HCT116 (cell line): ENCODE results near the gene RALGPS1. TPM values are rescaled to one million over a fixed set of nuclear protein-coding genes. Genes with fewer than 3 reads are reported as not detected.

Experiments
- ATAC-seq: fragments of 200-7000 bp; cut with Tn5 transposase; 2 replicates; pipeline ENCODE4 v1.9.1; 2020; ENCODE audit warnings: mild to moderate bottlenecking, moderate library complexity
- BruUV-seq: library from RNA; stranded (reverse); fragments of 400-500 nt; replicated peaks from 2 replicates; lab custom pipeline; 2021; lab: Mats Ljungman, UMichigan
- CTCF ChIA-PET: fragments of 300-600 bp; sonication (Branson Sonifier 250); formaldehyde crosslinking; loops from one replicate; lab custom pipeline; 2021; ENCODE audit warnings: antibody characterized with exemption; lab: Charles Lee
- POLR2A ChIA-PET: fragments of 300-600, 350-600 bp; sonication (Branson Sonifier 250); formaldehyde crosslinking; loops from one replicate; lab custom pipeline; 2021; ENCODE audit warnings: antibody characterized with exemption; lab: Charles Lee
- RAD21 ChIA-PET, 2 experiments: fragments of 300-600 bp; sonication (Branson Sonifier 250); formaldehyde crosslinking; loops; one replicate each; lab custom pipeline; 2023; ENCODE audit warnings: low total read pairs in 2 of 2; ENCODE audit not compliant: uncharacterized antibody in 2 of 2, unreplicated experiment in 2 of 2, low non-redundant PET in 1 of 2; lab: Charles Lee
- DNase-seq: peaks from one replicate; pipeline ENCODE4 v3.0.0-alpha.2; 2010; ENCODE audit warnings: low read depth, low spot score
- H2AFZ ChIP-seq: fragments of 200-600 bp; shearing (Covaris generic), sonication (generic); 2 replicates; pipeline ENCODE4 v1.6.1; 2017; ENCODE audit warnings: low read depth, mixed run types, mixed read lengths, antibody characterized with exemption, low read length; ENCODE audit not compliant: poor library complexity, severe bottlenecking
- H3K27ac ChIP-seq: 2 replicates; pipeline ENCODE4 v1.5.1; 2012; ENCODE audit warnings: low read depth, low read length
- H3K27me3 ChIP-seq: fragments of 200-600 bp; sonication (generic); 2 replicates; pipeline ENCODE4 v1.6.1; 2016; ENCODE audit warnings: mixed run types, low read length, mixed read lengths; ENCODE audit not compliant: insufficient read depth
- H3K36me3 ChIP-seq, 2 experiments: fragments of 200-500 bp in 1 of 2; fragments of 200-600 bp in 1 of 2; sonication (Bioruptor generic) in 1 of 2; sonication (generic) in 1 of 2; 2 replicates each; pipeline versions ENCODE4 v1.5.1 to v1.6.1; 2014 to 2016; ENCODE audit warnings: low read length in 2 of 2, inconsistent platforms in 1 of 2, mixed read lengths in 1 of 2, mixed run types in 1 of 2; ENCODE audit not compliant: insufficient read depth in 2 of 2, control insufficient read depth in 1 of 2
- H3K4me1 ChIP-seq, 2 experiments: fragments of 200-600 bp in 1 of 2; sonication (generic) in 1 of 2; 2 replicates each; pipeline versions ENCODE4 v1.5.1 to v1.6.1; 2012 to 2017; ENCODE audit warnings: low read length in 2 of 2, inconsistent platforms in 1 of 2, mild to moderate bottlenecking in 1 of 2, mixed read lengths in 1 of 2, mixed run types in 1 of 2, moderate library complexity in 1 of 2; ENCODE audit not compliant: insufficient read depth in 2 of 2, control insufficient read depth in 1 of 2
- H3K4me2 ChIP-seq: fragments of 200-600 bp; sonication (generic); 2 replicates; pipeline ENCODE4 v1.6.1; 2017; ENCODE audit warnings: mixed run types, low read length, mixed read lengths
- H3K4me3 ChIP-seq, 2 experiments: fragments of 200-600 bp in 1 of 2; sonication (generic) in 1 of 2; replicated peaks in 1 of 2; 2 replicates each; pipeline ENCODE4 v1.5.1; 2011 to 2016; ENCODE audit warnings: low read length in 2 of 2, control low read depth in 1 of 2, low read depth in 1 of 2, mild to moderate bottlenecking in 1 of 2, mixed read lengths in 1 of 2, mixed run types in 1 of 2
- H3K79me2 ChIP-seq: fragments of 200-600 bp; sonication (generic); 2 replicates; pipeline ENCODE4 v1.6.1; 2017; ENCODE audit warnings: mild to moderate bottlenecking, mixed run types, low read length, moderate library complexity, mixed read lengths; ENCODE audit not compliant: insufficient read depth
- H3K9ac ChIP-seq: fragments of 200-600 bp; sonication (generic); 2 replicates; pipeline ENCODE4 v1.6.1; 2016; ENCODE audit warnings: low read length, mixed read lengths
- H3K9me2 ChIP-seq: fragments of 200-600 bp; sonication (generic), shearing (Covaris generic); 2 replicates; pipeline ENCODE4 v1.6.1; 2017; ENCODE audit warnings: mixed run types, mild to moderate bottlenecking, moderate library complexity; ENCODE audit not compliant: insufficient read depth
- H3K9me3 ChIP-seq, 2 experiments: fragments of 200-500 bp in 1 of 2; fragments of 200-600 bp in 1 of 2; sonication (Bioruptor generic) in 1 of 2; sonication (generic) in 1 of 2; 2 replicates each; pipeline ENCODE4 v1.6.1; 2014 to 2017; ENCODE audit warnings: low read length in 2 of 2, mixed read lengths in 2 of 2, inconsistent platforms in 1 of 2, low read depth in 1 of 2, mild to moderate bottlenecking in 1 of 2, mixed run types in 1 of 2, moderate library complexity in 1 of 2; ENCODE audit not compliant: control insufficient read depth in 1 of 2, insufficient read depth in 1 of 2
- H4K20me1 ChIP-seq: fragments of 200-600 bp; sonication (generic), shearing (Covaris generic); 2 replicates; pipeline ENCODE4 v1.6.1; 2017; ENCODE audit warnings: mixed run types, mild to moderate bottlenecking, moderate library complexity; ENCODE audit not compliant: insufficient read depth
- CEBPB ChIP-seq: IDR thresholded peaks from 2 replicates; pipeline ENCODE4 v1.6.1; 2012; ENCODE audit warnings: low read depth
- EGR1 ChIP-seq: IDR thresholded peaks from 2 replicates; pipeline ENCODE4 v1.6.1; 2012; ENCODE audit warnings: low read depth
- ELF1 ChIP-seq: IDR thresholded peaks from 2 replicates; pipeline ENCODE4 v1.6.1; 2012; ENCODE audit warnings: low read depth, borderline replicate concordance
- EZH2 ChIP-seq: fragments of 200-600 bp; sonication (generic); IDR thresholded peaks from 2 replicates; pipeline ENCODE4 v1.6.1; 2017; ENCODE audit warnings: antibody characterized with exemption, mixed run types
- EZH2phosphoT487 ChIP-seq: fragments of 200-600 bp; IDR thresholded peaks from 2 replicates; pipeline ENCODE4 v1.6.1; 2018; ENCODE audit warnings: antibody characterized with exemption, borderline replicate concordance
- POLR2A ChIP-seq: IDR thresholded peaks from 2 replicates; pipeline ENCODE4 v1.7.0; 2011; ENCODE audit warnings: borderline replicate concordance; ENCODE audit not compliant: insufficient read depth, insufficient read length; ENCODE audit errors: extremely low read depth
- POLR2AphosphoS5 ChIP-seq: IDR thresholded peaks from 2 replicates; pipeline ENCODE4 v1.6.1; 2011; ENCODE audit warnings: mild to moderate bottlenecking, low read depth, low read length, moderate library complexity
- RAD21 ChIP-seq: IDR thresholded peaks from 2 replicates; pipeline ENCODE4 v1.6.1; 2012; ENCODE audit warnings: low read depth, mild to moderate bottlenecking
- SIN3A ChIP-seq: IDR thresholded peaks from 2 replicates; pipeline ENCODE4 v1.6.1; 2012; ENCODE audit warnings: low read depth
- TCF7L2 ChIP-seq: IDR thresholded peaks from 2 replicates; pipeline ENCODE4 v1.7.0; 2011; ENCODE audit warnings: borderline replicate concordance, inconsistent platforms; ENCODE audit not compliant: insufficient read depth, insufficient read length; ENCODE audit errors: extremely low read depth
- YY1 ChIP-seq: IDR thresholded peaks from 2 replicates; pipeline ENCODE4 v1.6.1; 2011; ENCODE audit warnings: low read length, low read depth, moderate library complexity, mild to moderate bottlenecking; ENCODE audit not compliant: insufficient replicate concordance; ENCODE audit errors: extremely low read depth
- ZFX ChIP-seq: fragments of 450-650 bp; IDR thresholded peaks from 2 replicates; pipeline ENCODE4 v1.6.1; 2017
- ZNF274 ChIP-seq: fragments of 200-500 bp; sonication (Bioruptor generic); IDR thresholded peaks from 2 replicates; pipeline ENCODE4 v1.6.1; 2014; ENCODE audit warnings: mild to moderate bottlenecking, low read depth, low read length, inconsistent platforms
- intact Hi-C: fragments of 100-400 bp; cut with micrococcal nuclease; formaldehyde crosslinking; loops from 2 replicates; pipeline ENCODE4 v1.10.0; 2022
- total RNA-seq: library from RNA; stranded (reverse); gene quantifications from one replicate; pipeline ENCODE4 v1.2.1, GENCODE V29; 2021; ENCODE audit not compliant: unreplicated experiment
- TF ChIP-seq, protein P1 (sequence below): IDR thresholded peaks from 2 replicates; pipeline ENCODE4 v1.6.1; 2012
- TF ChIP-seq, protein P2 (sequence below): IDR thresholded peaks from 2 replicates; pipeline ENCODE4 v1.6.1; 2011; ENCODE audit warnings: mild to moderate bottlenecking, low read length, moderate library complexity; ENCODE audit not compliant: insufficient replicate concordance; ENCODE audit errors: extremely low read depth

RALGPS1 gene
- total RNA-seq, 1 experiment from 2014 or later, result 7.6 TPM

DNA sequence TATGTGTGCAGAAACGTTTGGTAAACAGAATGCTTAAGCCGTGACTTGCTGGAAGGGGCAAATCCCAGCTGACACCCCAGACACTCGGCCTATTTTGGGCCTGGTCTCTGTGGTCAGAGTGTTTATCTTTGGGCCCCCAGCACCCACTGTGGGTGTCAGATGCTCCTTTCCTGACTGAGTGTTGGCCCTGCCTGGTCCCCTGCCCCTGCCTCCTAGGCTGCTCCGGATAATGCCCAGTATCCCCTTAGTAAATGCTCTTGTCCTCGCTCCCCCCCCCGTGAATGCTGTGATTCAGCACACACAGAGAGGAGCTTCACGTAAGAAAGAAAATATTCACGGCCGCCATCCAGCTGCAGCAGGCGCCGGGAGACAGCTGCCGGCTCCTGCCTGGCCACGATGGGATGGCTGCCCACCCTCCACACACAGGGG lies 219.2 kb downstream of the RALGPS1 start:
- intact Hi-C loops, result loop anchor here (2.0 kb wide), 1 partner anchor 65 kb away; no protein-coding TSS in a partner anchor
- Histone ChIP-seq H3K9me3 (no peaks in the 10 kb centered on the region), H3K9ac (no peak overlapping the region), H3K36me3 (no peaks in the 10 kb centered on the region), H3K79me2 (no peaks in the 10 kb centered on the region), H3K4me2 (no peak overlapping the region), H3K27me3 (no peaks in the 10 kb centered on the region), H3K9me2 (no peaks in the 10 kb centered on the region), H3K4me3 (no peak overlapping the region), H2AFZ (no peak overlapping the region), H3K27ac (no peak overlapping the region), H4K20me1 (no peaks in the 10 kb centered on the region), H3K4me1 (peaks cover 22 to 31% of the 10 kb centered on the region in 2 experiments)
- DNase-seq (no peak), ATAC-seq (no peak)
- TF ChIP-seq YY1 (no peak), CEBPB (no peak), SIN3A (no peak), ZFX (no peak), EZH2phosphoT487 (no peak), ELF1 (no peak), ZNF274 (no peak), EGR1 (no peak), RAD21 (no peak)
- TF ChIP-seq, protein P1, sequence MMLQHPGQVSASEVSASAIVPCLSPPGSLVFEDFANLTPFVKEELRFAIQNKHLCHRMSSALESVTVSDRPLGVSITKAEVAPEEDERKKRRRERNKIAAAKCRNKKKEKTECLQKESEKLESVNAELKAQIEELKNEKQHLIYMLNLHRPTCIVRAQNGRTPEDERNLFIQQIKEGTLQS, result no peak
- ChIA-PET POLR2A (no interaction called here), RAD21 (no interaction called here), CTCF (no interaction called here)
- no TSS peak for BruUV-seq

DNA sequence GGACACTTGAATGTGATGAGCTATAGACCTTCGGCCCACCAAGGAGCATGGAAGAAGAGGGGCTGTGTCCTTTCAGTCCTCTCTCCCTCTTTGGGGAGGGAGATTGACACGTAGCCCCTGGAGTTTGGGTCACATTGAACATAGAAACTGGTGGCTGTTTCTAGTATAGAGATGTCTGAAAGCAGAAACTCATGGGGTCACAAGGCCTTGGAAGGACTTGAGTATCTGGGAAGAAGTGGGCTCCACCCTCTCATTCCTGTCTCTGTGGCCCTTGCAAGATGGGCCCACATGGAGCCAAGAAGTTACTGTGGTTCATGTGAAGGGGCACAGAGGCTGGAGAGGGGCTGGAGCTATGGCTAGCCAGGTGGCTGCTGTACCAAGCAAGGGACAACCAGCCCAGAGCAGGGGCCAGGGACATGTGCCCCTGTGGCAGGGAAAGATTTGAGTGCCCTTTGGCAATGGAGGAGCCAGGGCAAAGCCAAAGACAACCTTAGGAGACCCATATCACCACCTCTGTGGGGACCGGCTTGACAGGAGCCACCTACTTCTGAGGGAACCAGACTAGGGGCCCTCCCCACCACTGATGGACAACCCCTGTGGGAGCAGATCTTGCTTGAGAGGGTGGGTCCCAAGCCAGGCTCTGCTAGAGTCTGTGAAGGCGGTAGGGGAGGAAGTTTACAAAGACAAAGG lies 220.6 kb downstream of the RALGPS1 start:
- RAD21 ChIA-PET, result no interaction called here
- H4K20me1 ChIP-seq, result no peaks in the 10 kb centered on the region
- CTCF ChIA-PET, result no interaction called here
- TF ChIP-seq ZNF274 (no peak), EZH2 (no peak), TCF7L2 (no peak), POLR2A (no peak), RAD21 (no peak), POLR2AphosphoS5 (no peak)
- TF ChIP-seq, protein P2, sequence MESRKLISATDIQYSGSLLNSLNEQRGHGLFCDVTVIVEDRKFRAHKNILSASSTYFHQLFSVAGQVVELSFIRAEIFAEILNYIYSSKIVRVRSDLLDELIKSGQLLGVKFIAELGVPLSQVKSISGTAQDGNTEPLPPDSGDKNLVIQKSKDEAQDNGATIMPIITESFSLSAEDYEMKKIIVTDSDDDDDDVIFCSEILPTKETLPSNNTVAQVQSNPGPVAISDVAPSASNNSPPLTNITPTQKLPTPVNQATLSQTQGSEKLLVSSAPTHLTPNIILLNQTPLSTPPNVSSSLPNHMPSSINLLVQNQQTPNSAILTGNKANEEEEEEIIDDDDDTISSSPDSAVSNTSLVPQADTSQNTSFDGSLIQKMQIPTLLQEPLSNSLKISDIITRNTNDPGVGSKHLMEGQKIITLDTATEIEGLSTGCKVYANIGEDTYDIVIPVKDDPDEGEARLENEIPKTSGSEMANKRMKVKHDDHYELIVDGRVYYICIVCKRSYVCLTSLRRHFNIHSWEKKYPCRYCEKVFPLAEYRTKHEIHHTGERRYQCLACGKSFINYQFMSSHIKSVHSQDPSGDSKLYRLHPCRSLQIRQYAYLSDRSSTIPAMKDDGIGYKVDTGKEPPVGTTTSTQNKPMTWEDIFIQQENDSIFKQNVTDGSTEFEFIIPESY, result no peak

More for the DNA sequence above, 220.6 kb downstream of the RALGPS1 start:
- H3K9ac ChIP-seq, result no peak overlapping the region
- peaks cover 22 to 31% of the 10 kb centered on the region in 2 experiments for H3K4me1 ChIP-seq
- H2AFZ ChIP-seq, result no peak overlapping the region
- no peaks in the 10 kb centered on the region for H3K9me2 ChIP-seq
- H3K9me3 ChIP-seq, result no peaks in the 10 kb centered on the region
- no peaks in the 10 kb centered on the region for H3K27me3 ChIP-seq
- H3K27ac ChIP-seq, result no peak overlapping the region
- intact Hi-C loops, result no loop called here
- POLR2A ChIA-PET, result no interaction called here
- no peak for ATAC-seq
- no peak for DNase-seq
- BruUV-seq, result no TSS peak
- H3K36me3 ChIP-seq, result no peaks in the 10 kb centered on the region
- H3K4me2 ChIP-seq, result no peak overlapping the region
- H3K79me2 ChIP-seq, result no peaks in the 10 kb centered on the region
- H3K4me3 ChIP-seq, result no peak overlapping the region
